Brain pericyte (primary cell): ENCODE data around the gene TSPAN5.
"Not testable (repeated sequence)": the region's sequence is repeated elsewhere in the genome, so short reads cannot be mapped to it uniquely, and the experiment has no call there.

ENCODE experiments used
- DNase-seq: peaks from one replicate; pipeline ENCODE4 v3.0.0-alpha.2; 2012; ENCODE audit warnings: low read depth, low spot score

TSPAN5 gene

GRCh38 chr4:98658287-98659105, at the start of gene TSPAN5:
Gene TSPAN5 (minus strand): TSS chr4:98658611.
- DNase-seq, result no peak

GRCh38 chr4:98706935-98707334, 48.5 kb upstream of the TSPAN5 start:
- no peak for DNase-seq

GRCh38 chr4:98706200-98706813, 47.9 kb upstream of the TSPAN5 start:
- no peak for DNase-seq

GRCh38 chr4:98705586-98705985, 47.2 kb upstream of the TSPAN5 start:
- not testable (repeated sequence) for DNase-seq

- no peak for DNase-seq
Observed at GRCh38 chr4:98700656-98701055, 42.2 kb upstream of the TSPAN5 start.

DNA sequence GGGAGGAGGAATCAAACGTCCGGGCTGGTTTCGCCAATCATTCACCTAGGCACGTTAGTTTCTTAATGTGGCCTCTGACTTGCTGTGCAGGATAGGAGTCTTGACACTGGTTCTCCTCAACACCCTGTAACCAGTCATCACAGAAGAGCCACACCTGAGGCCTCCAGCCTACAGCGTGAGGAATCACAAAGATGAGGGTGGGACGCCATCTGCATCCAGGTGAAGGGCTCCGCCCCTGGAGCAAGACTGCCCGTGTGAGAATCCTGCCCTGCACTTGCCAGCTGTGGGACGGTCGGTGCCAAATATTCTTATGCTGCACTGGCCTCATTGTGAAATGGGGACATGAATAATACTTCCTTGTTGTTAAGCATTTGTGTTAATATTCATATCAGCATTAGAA, 35.7 kb upstream of the TSPAN5 start:
- DNase-seq, result no peak

- no peak for DNase-seq
Observed at GRCh38 chr4:98692411-98692810, 34.0 kb upstream of the TSPAN5 start.

- no peak for DNase-seq
Observed at GRCh38 chr4:98691588-98691987, 33.2 kb upstream of the TSPAN5 start.

GRCh38 chr4:98689507-98690174, 31.2 kb upstream of the TSPAN5 start:
- no peak for DNase-seq

DNA sequence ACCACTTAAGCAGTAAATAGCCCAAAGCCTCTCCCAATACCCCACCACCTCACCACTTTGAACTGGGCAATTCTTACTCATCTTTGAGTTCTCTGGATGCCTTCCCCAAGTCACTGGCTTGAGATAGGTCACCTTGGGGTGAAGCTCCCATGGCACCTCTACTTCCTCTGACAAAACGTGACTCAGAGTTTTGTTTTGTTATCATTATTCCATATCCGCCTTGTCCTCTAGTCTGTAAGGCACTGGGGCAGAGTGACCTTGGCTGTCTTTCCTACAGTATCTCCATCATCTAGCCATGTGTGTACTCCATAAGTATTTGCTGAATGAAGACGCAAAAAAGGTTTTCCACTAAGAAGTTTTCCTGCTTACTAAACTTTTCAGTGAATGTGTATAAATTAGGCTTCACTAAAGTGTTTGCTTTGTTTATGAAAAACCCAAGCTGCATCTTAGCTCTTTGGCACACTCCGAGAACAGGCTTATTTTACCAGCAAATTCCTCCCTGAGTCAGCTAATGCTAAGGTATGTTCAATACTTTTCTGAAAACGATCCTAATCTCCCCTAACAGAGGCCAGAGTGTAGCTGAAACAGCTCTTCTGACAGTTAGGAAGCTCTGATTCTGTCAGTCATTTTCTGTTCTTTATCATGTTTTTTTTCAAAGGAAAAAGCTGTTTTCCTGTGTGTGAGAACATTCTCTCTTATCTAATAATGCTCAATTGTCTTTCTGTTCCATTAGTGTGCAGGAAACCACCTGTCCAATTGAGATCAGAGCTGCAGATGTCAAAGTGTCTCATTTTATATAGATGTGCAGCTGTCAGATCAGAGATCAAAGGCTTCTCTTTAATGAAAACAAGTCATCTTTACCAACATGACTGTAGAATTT, 30.2 kb upstream of the TSPAN5 start:
- peak; percentile 13 for DNase-seq

DNA sequence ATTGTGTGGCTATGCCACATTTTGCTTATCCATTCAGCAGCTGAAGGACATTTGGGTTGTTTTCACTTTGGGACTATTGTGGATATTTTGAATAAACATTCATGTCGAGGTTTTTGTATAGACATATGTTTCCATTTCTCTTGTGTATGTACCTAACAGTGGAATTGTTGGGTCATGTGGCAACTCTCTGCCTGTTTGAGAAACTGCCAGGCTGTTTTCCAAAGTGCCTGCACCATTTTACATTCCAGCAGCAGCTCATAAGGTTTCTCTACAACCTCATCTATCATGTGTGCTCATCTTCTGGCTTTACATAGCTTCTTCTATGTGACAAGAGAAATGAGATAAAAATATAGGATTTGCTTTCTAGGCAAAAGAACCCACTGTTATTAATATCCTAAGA, 29.5 kb upstream of the TSPAN5 start:
- no peak for DNase-seq

GRCh38 chr4:98686847-98687246, 28.4 kb upstream of the TSPAN5 start:
- no peak for DNase-seq

- no peak for DNase-seq
Observed at GRCh38 chr4:98686043-98686707, 27.8 kb upstream of the TSPAN5 start.

DNA sequence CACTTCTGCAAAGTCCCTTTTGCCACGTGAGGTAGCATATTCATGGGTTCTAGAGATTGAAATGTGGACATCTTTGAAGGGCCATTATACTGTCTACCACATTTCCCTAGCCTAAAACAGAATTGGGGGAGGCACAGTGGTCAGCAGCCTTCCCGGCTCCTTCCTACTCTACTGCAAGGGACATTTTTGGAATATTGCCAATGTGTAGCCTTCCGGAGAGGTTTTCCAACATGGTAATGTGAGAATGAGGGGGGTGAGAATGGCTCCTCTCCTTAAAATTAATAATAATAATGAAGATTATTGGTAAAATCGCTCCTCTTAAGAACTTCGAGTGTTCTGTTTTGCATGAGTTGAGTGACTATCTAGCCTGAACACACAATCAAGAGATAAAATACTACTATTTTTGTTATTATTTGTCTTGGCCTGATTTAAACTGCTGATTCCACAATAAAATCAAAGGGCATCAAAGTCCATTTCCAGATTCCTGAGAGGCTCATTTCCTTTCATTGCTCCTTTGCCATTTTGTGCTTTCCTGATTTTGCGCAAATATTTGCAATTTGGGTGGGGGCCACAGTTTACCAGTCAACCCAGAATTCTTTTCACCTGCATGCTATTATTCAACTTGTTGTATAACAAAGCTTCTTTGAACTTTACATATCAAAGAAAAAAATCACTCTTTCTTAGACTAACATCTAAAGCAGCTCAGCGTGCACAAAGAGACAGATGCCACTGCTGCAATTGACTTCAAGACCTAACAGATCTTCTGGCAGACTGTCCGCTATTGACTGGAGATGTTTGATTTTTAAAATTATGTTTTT, 27.0 kb upstream of the TSPAN5 start:
- no peak for DNase-seq

GRCh38 chr4:98682719-98683118, 24.3 kb upstream of the TSPAN5 start:
- DNase-seq, result no peak

GRCh38 chr4:98680806-98681205, 22.4 kb upstream of the TSPAN5 start:
- no peak for DNase-seq

GRCh38 chr4:98679738-98680137, 21.3 kb upstream of the TSPAN5 start:
- no peak for DNase-seq

DNA sequence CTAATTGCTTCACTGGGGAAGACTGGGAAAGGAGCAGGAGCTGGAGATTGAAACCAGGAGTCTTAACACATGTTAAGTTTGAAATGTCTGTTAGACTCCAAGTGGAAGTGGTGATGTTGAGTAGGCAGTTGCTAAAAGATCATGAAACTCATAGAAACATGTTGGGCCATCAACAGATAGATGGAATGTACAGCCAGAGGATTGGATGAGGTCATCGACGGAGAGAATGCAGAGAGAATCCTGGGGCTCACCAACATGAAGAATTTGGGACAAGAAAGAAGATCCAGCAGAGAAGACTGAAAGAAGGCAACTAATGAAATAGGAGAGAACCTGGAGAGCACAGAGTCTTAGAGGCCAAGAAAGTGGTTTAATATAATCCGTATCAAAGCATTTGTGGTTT, 19.4 kb upstream of the TSPAN5 start:
- DNase-seq, result no peak

GRCh38 chr4:98674404-98675173, 16.2 kb upstream of the TSPAN5 start:
- DNase-seq, result no peak

DNA sequence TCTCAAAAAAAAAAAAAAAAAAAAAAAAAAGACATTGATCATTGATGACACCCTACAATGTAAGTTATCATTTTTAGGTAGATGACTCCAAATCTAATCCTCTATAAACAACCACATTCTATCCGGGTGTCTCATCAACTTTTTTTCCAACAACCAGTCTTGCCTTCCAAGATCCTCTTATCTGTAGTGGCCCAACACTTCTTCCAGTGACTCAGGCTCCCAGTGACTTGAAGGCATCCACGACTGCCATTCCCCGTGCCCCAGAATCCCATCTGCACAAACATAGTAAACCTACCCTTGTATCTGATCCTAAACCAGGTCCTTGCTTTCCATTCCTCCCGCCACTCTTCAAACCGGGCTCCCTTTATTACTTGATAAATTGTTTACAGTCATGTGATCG, 15.6 kb upstream of the TSPAN5 start:
- DNase-seq, result no peak
